SK-N-SH (cell line): ENCODE measurements around the gene EEF2K. TPM values are rescaled to one million over a fixed set of nuclear protein-coding genes. Genes with fewer than 3 reads are reported as not detected.

Source experiments
- CTCF ChIA-PET: fragments of 300-600, 350-600 bp; formaldehyde crosslinking; extraction: SDS; loops from one replicate; lab custom pipeline; 2021; lab: Yijun Ruan, JAX
- POLR2A ChIA-PET: fragments of 350-600 bp; sonication (Branson Sonifier 250); formaldehyde crosslinking; extraction: SDS; loops from one replicate; lab custom pipeline; 2020; ENCODE audit warnings: antibody characterized with exemption, inconsistent platforms; lab: Yijun Ruan, JAX
- DNase-seq: peaks from one replicate; pipeline ENCODE4 v3.0.0; 2012
- H2AFZ ChIP-seq: fragments of 200-600 bp; sonication (generic); 2 replicates; pipeline ENCODE4 v1.8.1; 2016; ENCODE audit warnings: antibody characterized with exemption, mild to moderate bottlenecking, low read depth
- H3F3A ChIP-seq: fragments of 200-600 bp; sonication (generic); replicated peaks from 2 replicates; pipeline ENCODE3; 2016; ENCODE audit warnings: antibody characterized with exemption, mild to moderate bottlenecking; ENCODE audit not compliant: insufficient read depth
- H3K27ac ChIP-seq, 2 experiments: fragments of 200-500 bp in 1 of 2; fragments of 200-600 bp in 1 of 2; sonication (Bioruptor generic) in 1 of 2; sonication (generic), shearing (Covaris generic) in 1 of 2; 2 replicates each; pipeline versions ENCODE4 v1.5.1 to v1.6.1; 2014 to 2016; ENCODE audit warnings: low read depth in 2 of 2, inconsistent platforms in 1 of 2, low read length in 1 of 2, mild to moderate bottlenecking in 1 of 2, mixed read lengths in 1 of 2
- H3K27me3 ChIP-seq: fragments of 200-600 bp; sonication (generic), shearing (Covaris generic); 2 replicates; pipeline ENCODE4 v1.6.1; 2016; ENCODE audit warnings: mixed run types; ENCODE audit not compliant: insufficient read depth
- H3K36me3 ChIP-seq, 2 experiments: fragments of 200-500 bp in 1 of 2; fragments of 200-600 bp in 1 of 2; sonication (Bioruptor generic) in 1 of 2; sonication (generic) in 1 of 2; replicated peaks in 1 of 2; 2 replicates each; pipeline versions ENCODE3 to v1.5.1; 2014 to 2016; ENCODE audit warnings: low read length in 1 of 2, mild to moderate bottlenecking in 1 of 2; ENCODE audit not compliant: insufficient read depth in 2 of 2, control insufficient read depth in 1 of 2
- H3K4me1 ChIP-seq, 2 experiments: fragments of 200-500 bp in 1 of 2; fragments of 200-600 bp in 1 of 2; sonication (Bioruptor generic) in 1 of 2; sonication (generic), shearing (Covaris generic) in 1 of 2; 2 replicates each; pipeline versions ENCODE4 v1.5.1 to v1.6.1; 2014 to 2016; ENCODE audit warnings: low read depth in 1 of 2, low read length in 1 of 2, mixed run types in 1 of 2; ENCODE audit not compliant: insufficient read depth in 2 of 2, control insufficient read depth in 1 of 2
- H3K4me2 ChIP-seq: fragments of 200-600 bp; sonication (generic), shearing (Covaris generic); 2 replicates; pipeline ENCODE4 v1.6.1; 2017; ENCODE audit warnings: mixed run types
- H3K4me3 ChIP-seq, 2 experiments: fragments of 200-500 bp in 1 of 2; fragments of 200-600 bp in 1 of 2; sonication (Bioruptor generic) in 1 of 2; sonication (generic), shearing (Covaris generic) in 1 of 2; 2 replicates each; pipeline versions ENCODE4 v1.5.1 to v1.8.1; 2014 to 2016; ENCODE audit warnings: low read depth in 2 of 2, inconsistent platforms in 1 of 2, low read length in 1 of 2, mild to moderate bottlenecking in 1 of 2, mixed read lengths in 1 of 2, moderate library complexity in 1 of 2
- H3K79me2 ChIP-seq: fragments of 200-600 bp; sonication (generic); 2 replicates; pipeline ENCODE4 v1.8.1; 2017; ENCODE audit warnings: mild to moderate bottlenecking; ENCODE audit not compliant: insufficient read depth
- H3K9ac ChIP-seq: fragments of 200-600 bp; sonication (generic); 2 replicates; pipeline ENCODE4 v1.6.1; 2017; ENCODE audit warnings: mixed run types
- H3K9me2 ChIP-seq: fragments of 200-600 bp; sonication (generic); 2 replicates; pipeline ENCODE4 v1.6.1; 2017; ENCODE audit warnings: mixed run types
- H3K9me3 ChIP-seq: fragments of 200-600 bp; sonication (generic); 2 replicates; pipeline ENCODE4 v1.6.1; 2017; ENCODE audit warnings: mixed run types, mild to moderate bottlenecking, moderate library complexity
- H4K20me1 ChIP-seq: fragments of 200-600 bp; sonication (generic); 2 replicates; pipeline ENCODE4 v1.6.1; 2017; ENCODE audit warnings: mild to moderate bottlenecking, mixed run types; ENCODE audit not compliant: insufficient read depth
- CHD2 ChIP-seq: fragments of 150-350 bp; IDR thresholded peaks from 2 replicates; pipeline ENCODE4 v1.6.1; 2018; ENCODE audit warnings: low read length; ENCODE audit not compliant: partially characterized antibody
- EZH2phosphoT487 ChIP-seq: fragments of 200-600 bp; sonication (generic); IDR thresholded peaks from 2 replicates; pipeline ENCODE4 v1.6.1; 2017; ENCODE audit warnings: low read depth, mixed run types, mild to moderate bottlenecking, antibody characterized with exemption, moderate library complexity, borderline replicate concordance
- GABPA ChIP-seq: IDR thresholded peaks from 2 replicates; pipeline ENCODE4 v1.4.0; 2012; ENCODE audit warnings: low read depth, mild to moderate bottlenecking
- NFIC ChIP-seq: IDR thresholded peaks from 2 replicates; pipeline ENCODE4 v1.4.0; 2012; ENCODE audit warnings: borderline replicate concordance
- PBX3 ChIP-seq: IDR thresholded peaks from 2 replicates; pipeline ENCODE4; 2012
- RAD21 ChIP-seq: IDR thresholded peaks from 2 replicates; pipeline ENCODE4 v1.6.1; 2012; ENCODE audit warnings: mild to moderate bottlenecking, low read length
- REST ChIP-seq: IDR thresholded peaks from 2 replicates; pipeline ENCODE4 v1.6.1; 2012; ENCODE audit warnings: mild to moderate bottlenecking, low read depth, low read length, moderate library complexity
- SIN3A ChIP-seq: IDR thresholded peaks from 2 replicates; pipeline ENCODE4 v1.6.1; 2012; ENCODE audit warnings: low read depth, mild to moderate bottlenecking, low read length, moderate library complexity, borderline replicate concordance
- SMC3 ChIP-seq: IDR thresholded peaks from 2 replicates; pipeline ENCODE4 v1.6.1; 2012; ENCODE audit warnings: low read depth, low read length, improper control_type of control experiment
- WGBS: methylation state at CpG from one replicate; pipeline ENCODE4 v1.1.6; 2017; ENCODE audit warnings: low lambda C conversion rate; 5-methylcytosine and 5-hydroxymethylcytosine counted together
- polyA plus RNA-seq, 3 experiments: library from polyadenylated mRNA; depleted of rRNA; stranded (reverse); fragments of >200 nt; gene quantifications; 2 replicates each; pipeline ENCODE4 v1.2.3, GENCODE V29; 2012
- TF ChIP-seq, protein P1 (sequence below): IDR thresholded peaks from 2 replicates; pipeline ENCODE4 v1.4.0; 2012; ENCODE audit warnings: low read depth

The EEF2K gene
- polyA plus RNA-seq, 1 of the 3 experiments (the other 2 are of a cell fraction), result 8.0 TPM

GRCh38 chr16:22222006-22222405 is 15.9 kb downstream of the EEF2K start:
- peaks cover 0 to 2% of the 10 kb centered on the region in 2 experiments; a peak in 1 of 4 replicates for H3K4me1 ChIP-seq
- peaks cover 10% of the 10 kb centered on the region; the same call in 1 of the 2 replicates for H3K79me2 ChIP-seq

More at GRCh38 chr16:22222006-22222405, 15.9 kb downstream of the EEF2K start:
- DNase-seq, result no peak
- H4K20me1 ChIP-seq, result no peaks in the 10 kb centered on the region
- no peak overlapping the region for H3K27ac ChIP-seq
- no peak overlapping the region for H3K4me3 ChIP-seq
- 93% methylated on average over 2 of the region's 2 CpGs for WGBS
- TF ChIP-seq CHD2 (no peak), REST (no peak), SMC3 (no peak), EZH2phosphoT487 (no peak), GABPA (no peak), SIN3A (no peak), PBX3 (no peak), NFIC (no peak), RAD21 (no peak)
- TF ChIP-seq, protein P1, sequence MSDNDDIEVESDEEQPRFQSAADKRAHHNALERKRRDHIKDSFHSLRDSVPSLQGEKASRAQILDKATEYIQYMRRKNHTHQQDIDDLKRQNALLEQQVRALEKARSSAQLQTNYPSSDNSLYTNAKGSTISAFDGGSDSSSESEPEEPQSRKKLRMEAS, result no peak
- no peaks in the 10 kb centered on the region for H3K9me2 ChIP-seq
- CTCF ChIA-PET, result interaction anchor here (1.1 to 3.2 kb wide), 3 partner anchors 11 to 99 kb away, joined by 3 to 11 read pairs (median 5); partner anchors contain the start of gene EEF2K
- no peak overlapping the region for H2AFZ ChIP-seq
- H3K9ac ChIP-seq, result no peak overlapping the region
- H3K36me3 ChIP-seq, result no peaks in the 10 kb centered on the region
- H3K27me3 ChIP-seq, result no peaks in the 10 kb centered on the region
- H3K4me2 ChIP-seq, result no peak overlapping the region
- no peaks in the 10 kb centered on the region for H3F3A ChIP-seq
- POLR2A ChIA-PET, result no interaction called here
- H3K9me3 ChIP-seq, result no peaks in the 10 kb centered on the region
